IPS-15b (cell line): ENCODE data around the gene VGLL3.

Experiments used
- H3K27me3 ChIP-seq: one replicate; pipeline ENCODE4 v1.6.1; 2013; ENCODE audit warnings: low read length; ENCODE audit not compliant: control insufficient read depth, insufficient read depth
- H3K36me3 ChIP-seq: one replicate; pipeline ENCODE4 v1.6.1; 2013; ENCODE audit warnings: low read length; ENCODE audit not compliant: control insufficient read depth, insufficient read depth
- H3K4me1 ChIP-seq: one replicate; pipeline ENCODE4 v1.6.1; 2013; ENCODE audit warnings: mild to moderate bottlenecking, low read length; ENCODE audit not compliant: control insufficient read depth, insufficient read depth
- H3K4me3 ChIP-seq: one replicate; pipeline ENCODE4 v1.5.1; 2013; ENCODE audit warnings: low read depth, low read length
- H3K9ac ChIP-seq: one replicate; pipeline ENCODE4 v1.6.1; 2013; ENCODE audit warnings: low read depth, mild to moderate bottlenecking, low read length
- H3K9me3 ChIP-seq: one replicate; pipeline ENCODE4 v1.6.1; 2013; ENCODE audit warnings: mild to moderate bottlenecking, low read length; ENCODE audit not compliant: control insufficient read depth, insufficient read depth

VGLL3 gene

DNA sequence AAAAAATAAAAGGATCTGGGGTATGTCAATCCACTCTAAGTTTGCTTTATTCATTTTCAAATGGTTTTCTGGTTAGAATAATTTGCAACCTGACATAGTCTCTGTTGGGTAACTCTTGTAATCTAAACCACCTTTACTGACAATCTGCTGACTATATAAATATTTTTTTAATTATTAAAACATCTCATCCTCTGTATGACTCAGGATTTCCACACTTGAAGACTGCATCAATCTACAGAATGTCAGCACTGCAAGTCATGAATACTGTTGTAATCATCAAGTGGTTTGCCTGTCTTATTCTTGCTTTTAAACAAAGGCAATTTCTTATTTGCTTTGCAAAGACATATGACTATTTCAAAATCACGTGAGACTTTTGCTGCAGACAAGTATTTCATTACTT lies 42.1 kb downstream of the VGLL3 start:
- no peaks in the 10 kb centered on the region for H3K27me3 ChIP-seq
- no peaks in the 10 kb centered on the region for H3K9me3 ChIP-seq
- peaks cover 8% of the 10 kb centered on the region for H3K4me1 ChIP-seq
- no peaks in the 10 kb centered on the region for H3K36me3 ChIP-seq
- no peak overlapping the region for H3K4me3 ChIP-seq
- H3K9ac ChIP-seq, result no peak overlapping the region

DNA sequence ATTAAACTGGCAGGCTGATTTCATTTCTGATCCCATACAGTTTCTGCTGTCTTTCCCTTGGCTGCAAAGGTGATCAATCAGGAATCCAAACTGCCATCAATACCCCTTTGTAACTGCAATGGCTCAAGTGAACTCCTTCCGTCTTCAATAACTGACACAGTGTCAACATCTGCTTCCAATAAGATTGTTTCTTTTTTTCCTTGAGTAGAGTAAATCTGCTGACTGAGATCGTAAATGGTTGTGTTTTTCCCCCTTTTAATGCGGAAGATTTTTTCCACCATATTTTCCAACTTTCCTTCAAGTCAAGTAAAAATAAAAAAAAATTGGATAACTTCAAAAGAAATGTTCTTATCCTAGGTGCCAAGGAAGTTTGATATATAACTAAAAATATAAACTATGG lies 48.7 kb downstream of the VGLL3 start:
- no peaks in the 10 kb centered on the region for H3K27me3 ChIP-seq
- H3K9ac ChIP-seq, result no peak overlapping the region
- H3K4me1 ChIP-seq, result no peaks in the 10 kb centered on the region
- no peak overlapping the region for H3K4me3 ChIP-seq
- no peaks in the 10 kb centered on the region for H3K9me3 ChIP-seq
- no peaks in the 10 kb centered on the region for H3K36me3 ChIP-seq

DNA sequence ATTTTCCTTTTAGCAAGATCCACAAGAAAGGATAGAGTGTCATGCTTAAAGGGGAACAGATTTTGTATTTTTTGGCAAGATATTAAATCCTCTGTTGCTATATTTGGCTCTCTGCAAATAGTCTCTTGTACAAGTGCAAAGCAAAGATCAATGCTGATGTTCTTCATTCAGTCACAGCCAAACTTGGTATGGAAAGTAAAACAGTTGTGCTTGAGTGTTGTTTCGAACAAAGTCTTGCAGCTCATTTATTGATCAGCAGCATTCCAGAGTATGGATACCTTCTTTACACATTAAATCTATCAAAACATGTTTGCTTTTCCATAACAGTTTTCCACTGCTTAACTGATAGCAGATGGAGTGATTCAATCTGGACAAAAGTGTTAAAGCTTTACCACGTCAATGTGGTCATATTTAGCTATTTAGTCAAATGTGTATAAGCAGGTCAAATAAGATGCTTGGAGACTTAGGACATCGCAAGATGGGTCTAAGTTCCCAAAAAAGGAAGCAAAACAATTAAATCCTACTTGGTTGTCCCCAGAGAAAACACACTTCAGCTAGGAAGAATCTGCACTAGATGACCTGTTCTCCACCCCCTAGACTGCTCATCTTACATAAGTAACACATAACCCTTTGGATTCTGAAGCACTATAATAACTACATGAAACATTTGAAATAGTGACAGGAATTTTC lies 52.4 kb downstream of the VGLL3 start:
- Histone ChIP-seq H3K9me3 (no peaks in the 10 kb centered on the region), H3K36me3 (no peaks in the 10 kb centered on the region), H3K9ac (no peak overlapping the region), H3K4me3 (no peak overlapping the region), H3K27me3 (no peaks in the 10 kb centered on the region), H3K4me1 (no peaks in the 10 kb centered on the region)

DNA sequence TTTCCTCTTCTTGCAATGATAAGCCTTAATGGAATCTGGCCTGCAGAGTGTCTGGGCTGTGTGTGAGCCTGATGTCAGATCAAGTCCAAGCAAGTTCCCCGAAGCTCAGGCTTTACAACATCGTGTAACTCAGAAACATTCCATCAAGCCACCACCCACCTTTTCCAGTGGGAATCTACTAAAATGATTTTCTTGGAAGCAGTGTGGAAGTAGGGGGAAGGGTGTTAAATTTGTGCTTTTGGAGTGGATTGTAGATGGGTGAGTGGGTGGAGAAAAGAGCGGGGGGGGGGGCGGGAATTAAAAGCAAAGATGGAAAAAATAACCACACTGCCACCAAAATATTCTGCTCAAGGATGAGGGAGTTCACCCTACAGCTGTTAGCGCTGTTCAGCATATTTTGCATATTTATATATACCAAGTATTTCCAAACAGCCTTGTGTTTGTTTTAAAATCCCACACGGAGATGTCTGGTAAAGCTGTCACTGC lies 53.6 kb downstream of the VGLL3 start:
- Histone ChIP-seq H3K4me3 (no peak overlapping the region), H3K9ac (no peak overlapping the region), H3K9me3 (no peaks in the 10 kb centered on the region), H3K36me3 (no peaks in the 10 kb centered on the region), H3K4me1 (no peaks in the 10 kb centered on the region), H3K27me3 (no peaks in the 10 kb centered on the region)

DNA sequence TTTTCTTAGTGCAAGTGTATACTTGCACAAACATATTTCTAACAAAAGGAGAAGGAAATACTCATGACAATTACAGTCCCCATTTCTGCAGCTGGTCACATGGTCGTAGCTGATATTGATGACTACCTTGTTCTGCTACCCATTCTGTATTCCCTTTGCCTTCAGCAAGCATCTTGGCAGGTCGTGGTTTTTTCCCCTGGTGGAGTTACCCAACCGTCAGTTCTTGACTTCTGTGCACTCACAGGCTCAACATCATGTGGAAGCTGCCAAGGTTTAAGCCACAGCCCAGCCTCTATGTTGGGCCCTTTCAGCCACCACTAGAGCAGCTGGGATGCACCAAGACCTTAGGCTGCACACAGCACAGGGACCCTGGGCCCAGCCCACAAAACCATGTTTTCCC lies 56.1 kb downstream of the VGLL3 start:
- no peaks in the 10 kb centered on the region for H3K4me1 ChIP-seq
- no peak overlapping the region for H3K9ac ChIP-seq
- no peaks in the 10 kb centered on the region for H3K36me3 ChIP-seq
- H3K4me3 ChIP-seq, result no peak overlapping the region
- no peaks in the 10 kb centered on the region for H3K9me3 ChIP-seq
- no peaks in the 10 kb centered on the region for H3K27me3 ChIP-seq

DNA sequence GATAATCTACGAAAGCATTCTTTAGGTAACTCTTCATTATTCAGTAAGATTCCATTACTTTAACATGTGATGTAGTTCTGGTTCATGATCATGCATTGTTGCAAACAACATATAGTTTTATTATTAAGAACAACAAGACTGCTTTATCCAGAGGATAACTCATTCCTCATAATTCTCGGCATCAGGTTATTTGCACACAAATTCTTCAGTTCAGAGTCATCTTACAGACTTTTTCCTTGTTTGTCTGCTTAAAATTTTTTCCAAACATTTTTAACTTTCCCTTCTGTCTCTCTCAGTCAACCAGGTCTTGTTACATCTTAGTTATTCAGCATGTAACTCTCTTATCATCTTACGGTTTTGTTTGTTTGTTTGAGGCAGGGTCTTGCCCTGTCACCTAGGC lies 60.1 kb downstream of the VGLL3 start:
- H3K27me3 ChIP-seq, result no peaks in the 10 kb centered on the region
- H3K9ac ChIP-seq, result no peak overlapping the region

DNA sequence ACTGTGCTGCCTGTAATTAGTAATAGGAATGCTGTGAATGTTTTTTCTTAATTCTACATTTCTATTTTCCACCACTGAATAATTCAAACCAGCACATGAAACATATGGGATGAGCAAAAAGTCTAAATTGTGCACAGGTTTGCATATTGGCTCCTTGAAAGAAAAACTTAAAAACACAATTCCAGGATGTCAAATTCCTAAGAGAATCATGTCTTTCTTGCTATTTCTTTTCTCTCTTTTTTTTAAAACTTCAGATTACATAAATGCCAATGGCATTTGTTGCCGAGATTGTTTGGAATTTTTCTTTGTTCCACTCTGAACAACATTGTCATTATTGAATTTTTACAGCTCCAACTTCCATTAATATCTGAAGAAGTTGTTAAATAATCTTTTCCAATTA lies 60.8 kb downstream of the VGLL3 start:
- Histone ChIP-seq H3K4me3 (no peak overlapping the region), H3K9ac (no peak overlapping the region), H3K27me3 (no peaks in the 10 kb centered on the region), H3K9me3 (no peaks in the 10 kb centered on the region), H3K4me1 (no peaks in the 10 kb centered on the region), H3K36me3 (no peaks in the 10 kb centered on the region)

More for the DNA sequence above, 60.1 kb downstream of the VGLL3 start:
- Histone ChIP-seq H3K36me3 (no peaks in the 10 kb centered on the region), H3K4me1 (no peaks in the 10 kb centered on the region), H3K9me3 (no peaks in the 10 kb centered on the region), H3K4me3 (no peak overlapping the region)

DNA sequence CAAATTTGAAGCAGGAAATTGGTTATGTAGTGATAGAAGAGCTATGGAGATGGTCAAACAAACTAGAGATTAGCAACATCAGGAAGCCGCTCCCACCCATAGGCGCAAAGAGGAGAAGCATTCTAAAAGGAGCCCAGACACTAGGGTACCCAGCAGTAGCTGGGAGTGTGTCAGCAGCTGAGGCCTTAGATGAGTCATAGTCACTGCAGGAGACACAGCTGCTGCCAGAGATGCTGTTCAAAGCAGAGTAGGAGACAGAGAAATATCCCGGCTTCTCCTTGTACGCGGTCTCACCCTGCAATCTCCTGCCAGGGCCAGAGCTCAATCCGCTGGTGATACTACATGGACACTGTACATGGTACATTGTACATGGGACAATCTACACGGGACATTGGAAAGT lies 61.9 kb downstream of the VGLL3 start:
- H3K27me3 ChIP-seq, result no peaks in the 10 kb centered on the region
- H3K9me3 ChIP-seq, result no peaks in the 10 kb centered on the region
- no peak overlapping the region for H3K9ac ChIP-seq
- no peaks in the 10 kb centered on the region for H3K36me3 ChIP-seq
- no peaks in the 10 kb centered on the region for H3K4me1 ChIP-seq
- H3K4me3 ChIP-seq, result no peak overlapping the region

DNA sequence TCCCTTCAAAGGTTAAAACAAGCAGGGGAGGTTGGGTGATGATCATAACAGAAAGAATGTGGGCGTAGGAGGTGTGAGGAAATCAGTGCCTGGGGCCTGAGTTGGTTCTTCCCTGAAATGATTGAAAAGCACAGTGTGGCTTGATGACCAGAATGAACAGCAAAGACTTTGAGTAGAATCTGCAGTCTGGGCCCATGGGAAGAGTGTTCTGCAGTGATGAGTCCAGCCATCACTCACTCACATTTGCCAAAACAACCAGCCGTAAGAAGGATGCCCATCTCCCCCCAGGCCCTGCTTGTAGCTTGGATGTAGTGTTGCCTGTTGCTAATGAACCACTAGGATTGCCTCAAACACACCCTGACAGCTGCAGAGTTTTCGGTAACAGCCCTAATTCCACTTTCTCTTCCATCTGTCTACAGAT lies 67.9 kb downstream of the VGLL3 start:
- no peak overlapping the region for H3K9ac ChIP-seq
- no peaks in the 10 kb centered on the region for H3K4me1 ChIP-seq
- H3K27me3 ChIP-seq, result no peaks in the 10 kb centered on the region
- H3K4me3 ChIP-seq, result no peak overlapping the region
- no peaks in the 10 kb centered on the region for H3K36me3 ChIP-seq
- no peaks in the 10 kb centered on the region for H3K9me3 ChIP-seq

DNA sequence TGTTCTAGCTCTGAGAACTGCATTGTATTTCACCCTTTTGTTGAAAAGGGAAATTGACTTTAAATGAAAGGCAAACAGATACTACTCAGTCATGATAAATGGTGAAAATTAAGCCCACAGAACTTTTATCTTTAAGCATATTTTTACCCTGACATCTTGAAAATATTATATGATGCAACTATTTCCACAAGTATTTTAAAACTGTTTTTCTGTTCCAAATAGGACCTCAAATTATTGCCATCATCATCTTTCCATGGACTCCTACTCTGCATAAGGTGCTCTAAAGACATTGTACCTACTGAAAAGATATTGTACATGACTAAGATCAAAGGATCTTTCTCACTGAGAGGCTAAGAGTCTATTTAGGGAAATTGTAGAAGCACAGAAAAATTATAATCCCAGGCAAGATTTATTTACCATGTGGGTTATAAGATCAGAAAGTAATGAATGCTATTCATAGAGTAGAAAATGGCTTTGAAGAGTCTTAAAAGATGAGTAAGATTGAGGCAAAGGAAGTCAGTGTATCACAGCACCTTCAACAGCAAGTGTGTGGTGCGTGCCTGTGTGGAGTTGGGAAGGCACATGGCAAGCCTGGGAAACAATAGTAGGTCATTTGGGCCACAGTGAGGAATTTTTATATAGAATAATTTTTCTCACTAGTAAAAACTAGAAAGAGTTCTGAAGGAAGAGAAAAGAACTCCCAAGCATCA lies 68.8 kb downstream of the VGLL3 start:
- H3K9ac ChIP-seq, result no peak overlapping the region
- H3K4me1 ChIP-seq, result no peaks in the 10 kb centered on the region
- H3K9me3 ChIP-seq, result no peaks in the 10 kb centered on the region
- H3K36me3 ChIP-seq, result no peaks in the 10 kb centered on the region
- no peak overlapping the region for H3K4me3 ChIP-seq
- H3K27me3 ChIP-seq, result no peaks in the 10 kb centered on the region

DNA sequence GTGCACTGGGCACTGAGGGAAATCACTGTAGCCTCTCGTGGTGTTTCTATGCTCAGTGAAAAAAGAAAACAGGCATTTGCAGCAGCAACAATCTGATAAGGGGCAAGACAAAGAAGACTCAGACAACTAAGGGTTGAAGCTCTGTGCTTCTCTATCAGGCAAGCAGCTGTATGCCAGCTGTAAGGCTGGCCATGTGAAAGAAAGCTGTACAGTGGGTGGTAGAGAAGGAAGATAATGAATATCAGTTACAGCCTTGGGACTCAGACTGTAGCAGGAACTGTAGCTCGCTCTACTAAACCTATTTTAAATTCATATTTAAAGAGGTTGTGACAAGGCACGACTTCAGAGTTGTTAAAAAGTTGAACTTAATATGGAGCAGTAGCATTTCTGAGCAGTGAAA lies 76.3 kb downstream of the VGLL3 start:
- Histone ChIP-seq H3K4me3 (no peak overlapping the region), H3K9ac (no peak overlapping the region), H3K27me3 (no peaks in the 10 kb centered on the region), H3K9me3 (no peaks in the 10 kb centered on the region), H3K36me3 (no peaks in the 10 kb centered on the region), H3K4me1 (no peaks in the 10 kb centered on the region)

DNA sequence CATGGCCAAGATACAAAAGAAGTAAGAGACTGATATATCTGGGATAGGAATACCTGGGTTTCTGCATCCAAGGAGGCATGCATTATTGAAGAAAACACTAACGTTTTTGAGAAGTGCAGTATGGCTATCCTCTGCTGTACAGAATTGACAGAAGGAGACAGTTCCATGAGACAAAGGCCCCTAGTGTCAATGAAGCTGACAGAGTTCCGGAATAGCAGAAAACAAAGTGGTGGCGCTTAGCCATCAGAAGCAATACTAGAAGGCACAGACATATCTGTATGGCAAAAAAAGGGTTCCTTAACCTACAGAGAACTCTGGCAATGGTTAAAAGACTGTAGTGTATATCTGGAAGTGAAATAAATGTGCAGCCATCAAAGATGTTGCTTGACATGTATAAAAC lies 77.8 kb downstream of the VGLL3 start:
- Histone ChIP-seq H3K36me3 (no peaks in the 10 kb centered on the region), H3K9me3 (no peaks in the 10 kb centered on the region), H3K27me3 (no peaks in the 10 kb centered on the region), H3K9ac (no peak overlapping the region), H3K4me3 (no peak overlapping the region), H3K4me1 (no peaks in the 10 kb centered on the region)
